Measurements from ENCODE around the gene CD69. TPM values are rescaled to one million over a fixed set of nuclear protein-coding genes. Genes with fewer than 3 reads are reported as not detected.

The CD69 gene
- total RNA-seq, 3 donors from 2014 or later (not counting 1 experiment from before 2014, with no cell fraction given): 739 to 1,541 (median 990) TPM

GRCh38 chr12:9792961-9793617, 32.4 kb upstream of the CD69 start:
- Mint-ChIP-seq H3K4me3 (peak overlapping the region; percentile 75), H3K27ac (peak overlapping the region in 1 of 2 donors; percentile 13), H3K4me1 (peaks cover 39 to 40% of the 10 kb centered on the region in 2 donors), H3K9me3 (peaks cover 2% of the 10 kb centered on the region in 2 donors), H3K27me3 (ENCODE audit: low read depth in 2 of 2) (peaks cover 0 to 4% of the 10 kb centered on the region in 2 donors), H3K36me3 (no peaks in the 10 kb centered on the region)
- Histone ChIP-seq H3K27me3 (ENCODE audit: control insufficient read depth, insufficient read depth, low read length) (no peaks in the 10 kb centered on the region), H3K9me3 (ENCODE audit: control insufficient read depth, insufficient read depth, low read length) (no peaks in the 10 kb centered on the region), H3K36me3 (ENCODE audit: control insufficient read depth, insufficient read depth, low read length) (no peaks in the 10 kb centered on the region), H3K4me1 (ENCODE audit: control insufficient read depth, insufficient read depth, low read length) (peaks cover 6% of the 10 kb centered on the region), H3K4me3 (ENCODE audit: low read length) (no peak overlapping the region), H3K27ac (ENCODE audit: low read length) (no peak overlapping the region)
- ATAC-seq (no peak), DNase-seq (no peak)
- intact Hi-C loops (cut with micrococcal nuclease): no loop called here
- WGBS (ENCODE audit: insufficient coverage): 82% methylated on average over 2 of the region's 2 CpGs
- TF ChIP-seq CTCF (IDR thresholded peaks at IDR 0.05): no peak

GRCh38 chr12:9792185-9792900, 31.6 kb upstream of the CD69 start:
- no peak for ATAC-seq
- peaks cover 0 to 4% of the 10 kb centered on the region in 2 donors for H3K27me3 Mint-ChIP-seq (ENCODE audit: low read depth in 2 of 2)
- Histone ChIP-seq H3K36me3 (ENCODE audit: control insufficient read depth, insufficient read depth, low read length) (no peaks in the 10 kb centered on the region), H3K27ac (ENCODE audit: low read length) (no peak overlapping the region), H3K9me3 (ENCODE audit: control insufficient read depth, insufficient read depth, low read length) (no peaks in the 10 kb centered on the region), H3K4me1 (ENCODE audit: control insufficient read depth, insufficient read depth, low read length) (peaks cover 2% of the 10 kb centered on the region), H3K4me3 (ENCODE audit: low read length) (no peak overlapping the region), H3K27me3 (ENCODE audit: control insufficient read depth, insufficient read depth, low read length) (no peaks in the 10 kb centered on the region)
- H3K4me3 Mint-ChIP-seq: no peak overlapping the region
- no peaks in the 10 kb centered on the region for H3K36me3 Mint-ChIP-seq
- DNase-seq: no peak
- peaks cover 2% of the 10 kb centered on the region in 2 donors for H3K9me3 Mint-ChIP-seq
- peaks cover 38 to 41% of the 10 kb centered on the region in 2 donors for H3K4me1 Mint-ChIP-seq
- TF ChIP-seq CTCF (IDR thresholded peaks at IDR 0.05): no peak
- H3K27ac Mint-ChIP-seq: peak overlapping the region in 1 of 2 donors; percentile 12
- intact Hi-C loops (cut with micrococcal nuclease): no loop called here
- 43% methylated on average over 2 of the region's 2 CpGs for whole genome bisulfite sequencing (ENCODE audit: insufficient coverage)

GRCh38 chr12:9786726-9787717, 26.3 kb upstream of the CD69 start:
- H3K27me3 ChIP-seq (ENCODE audit: control insufficient read depth, insufficient read depth, low read length): no peaks in the 10 kb centered on the region
- WGBS (ENCODE audit: insufficient coverage): 91% methylated on average over 2 of the region's 6 CpGs
- intact Hi-C loops (cut with micrococcal nuclease): no loop called here
- H3K4me1 Mint-ChIP-seq: peaks cover 0 to 10% of the 10 kb centered on the region in 2 donors
- no peak for TF ChIP-seq CTCF (IDR thresholded peaks at IDR 0.05)
- no peak overlapping the region for H3K27ac ChIP-seq (ENCODE audit: low read length)
- H3K9me3 ChIP-seq (ENCODE audit: control insufficient read depth, insufficient read depth, low read length): no peaks in the 10 kb centered on the region
- peak overlapping the region; percentile 18 for H3K4me3 Mint-ChIP-seq
- peak overlapping the region in 1 of 2 donors; percentile 66 for H3K27ac Mint-ChIP-seq
- H3K9me3 Mint-ChIP-seq: peaks cover 2% of the 10 kb centered on the region in 2 donors
- H3K36me3 Mint-ChIP-seq: no peaks in the 10 kb centered on the region
- ATAC-seq (no peak), DNase-seq (no peak)
- H3K36me3 ChIP-seq (ENCODE audit: control insufficient read depth, insufficient read depth, low read length): no peaks in the 10 kb centered on the region
- no peak overlapping the region for H3K4me3 ChIP-seq (ENCODE audit: low read length)
- peaks cover 0 to 2% of the 10 kb centered on the region in 2 donors for H3K27me3 Mint-ChIP-seq (ENCODE audit: low read depth in 2 of 2)
- H3K4me1 ChIP-seq (ENCODE audit: control insufficient read depth, insufficient read depth, low read length): no peaks in the 10 kb centered on the region
